ENCODE results near the gene INPP5K. TPM values are rescaled to one million over a fixed set of nuclear protein-coding genes. Genes with fewer than 3 reads are reported as not detected.
"Not testable (repeated sequence)": the region's sequence is repeated elsewhere in the genome, so short reads cannot be mapped to it uniquely, and the experiment has no call there.

Gene INPP5K
- polyA plus RNA-seq: 18.3 TPM
- long read RNA-seq, donor 1, partial matches to known transcripts: 0 of 1 reads
- long read RNA-seq, donor 1, other reads (novel, unspliced or antisense): 0 of 1 reads
- long read RNA-seq, donor 2, partial matches to known transcripts: 0 of 3 reads
- long read RNA-seq, donor 2, other reads (novel, unspliced or antisense): 0 of 3 reads
- long read RNA-seq, donor 3: 0 reads
- long read RNA-seq, donor 4: 0 reads
- long read RNA-seq, donor 5, partial matches to known transcripts: 0 of 1 reads
- long read RNA-seq, donor 5, other reads (novel, unspliced or antisense): 0 of 1 reads
- long read RNA-seq, donor 6, partial matches to known transcripts: 0 of 2 reads
- long read RNA-seq, donor 6, other reads (novel, unspliced or antisense): 0 of 2 reads
- long read RNA-seq, donor 7, partial matches to known transcripts: 0 of 2 reads
- long read RNA-seq, donor 7, other reads (novel, unspliced or antisense): 0 of 2 reads
- long read RNA-seq, donor 8, partial matches to known transcripts: 0 of 3 reads
- long read RNA-seq, donor 8, other reads (novel, unspliced or antisense): 0 of 3 reads
- long read RNA-seq, donor 9, partial matches to known transcripts: 0 of 2 reads
- long read RNA-seq, donor 9, other reads (novel, unspliced or antisense): 0 of 2 reads
- long read RNA-seq, donor 10, partial matches to known transcripts: 0 of 4 reads
- long read RNA-seq, donor 10, other reads (novel, unspliced or antisense): 0 of 4 reads
- long read RNA-seq, donor 11, partial matches to known transcripts: 0 of 4 reads
- long read RNA-seq, donor 11, other reads (novel, unspliced or antisense): 0 of 4 reads

DNA sequence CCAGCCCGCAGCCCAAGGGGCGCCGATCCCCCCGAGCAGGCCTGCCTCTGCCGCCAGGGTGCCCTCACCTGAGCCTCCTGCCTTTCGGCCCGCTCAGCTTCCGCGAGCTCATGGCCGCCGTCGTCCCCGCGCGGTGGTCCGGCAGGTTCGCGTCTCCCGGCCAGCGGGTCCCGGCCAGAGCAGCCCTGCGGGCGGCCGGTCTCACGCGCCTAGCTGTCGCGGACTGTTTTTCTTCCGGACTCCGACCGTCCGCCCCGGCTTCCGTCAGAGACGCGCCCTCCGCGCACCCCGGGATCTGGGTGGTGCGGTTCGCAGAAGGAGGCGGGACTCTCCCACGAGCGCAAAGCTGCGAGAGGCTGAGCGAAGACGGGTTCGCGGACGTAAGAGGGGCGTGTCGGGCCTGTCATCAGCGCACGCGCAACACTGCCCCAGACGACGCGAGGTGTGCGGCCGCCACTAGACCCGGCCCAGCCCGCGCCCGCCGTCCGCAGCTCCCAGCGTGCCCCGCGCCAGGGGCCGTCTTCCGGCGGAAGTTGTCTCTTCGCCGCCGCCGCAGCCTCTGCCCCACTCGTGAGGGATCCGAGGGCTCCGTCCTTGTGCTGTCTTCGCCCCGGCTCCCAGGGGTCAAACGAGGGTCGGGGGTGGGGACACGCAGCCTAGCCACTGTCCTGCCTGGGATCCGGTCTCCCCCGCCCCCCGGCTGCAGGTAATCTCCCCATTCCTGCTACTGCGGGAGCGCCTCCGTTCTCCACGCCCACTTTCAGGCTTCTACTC lies at the start of gene INPP5K:
INPP5K (minus strand) TSS at position 225 of the 774 bp plus-strand sequence; CDS start at position 112, 113 bp downstream.
- Histone ChIP-seq H3K4me3 (ENCODE audit: low read length) (peak within 1 kb of the TSS; percentile 94), H3K4me1 (ENCODE audit: control insufficient read depth, insufficient read depth, low read length) (peaks cover 9% of the 10 kb centered on the region), H3K36me3 (ENCODE audit: control insufficient read depth, insufficient read depth, low read length) (peaks cover 46% of the 10 kb centered on the region), H3K27me3 (ENCODE audit: control insufficient read depth, insufficient read depth, low read length) (no peaks in the 10 kb centered on the region), H3K9me3 (ENCODE audit: control insufficient read depth, low read depth, low read length) (no peaks in the 10 kb centered on the region), H3K27ac (ENCODE audit: low read length) (peak within 1 kb of the TSS; percentile 81)
- peak; percentile 99 to 100 for DNase-seq
- WGBS (ENCODE audit: insufficient coverage, low lambda C conversion rate): no CpG with 5 or more reads among the region's 91 CpGs

GRCh38 chr17:1565877-1566276 lies 49.5 kb upstream of the INPP5K start:
- Histone ChIP-seq H3K27ac (ENCODE audit: low read length) (no peak overlapping the region), H3K4me3 (ENCODE audit: low read length) (no peak overlapping the region), H3K4me1 (ENCODE audit: control insufficient read depth, insufficient read depth, low read length) (peaks cover 5% of the 10 kb centered on the region), H3K36me3 (ENCODE audit: control insufficient read depth, insufficient read depth, low read length) (no peaks in the 10 kb centered on the region), H3K27me3 (ENCODE audit: control insufficient read depth, insufficient read depth, low read length) (no peaks in the 10 kb centered on the region), H3K9me3 (ENCODE audit: control insufficient read depth, low read depth, low read length) (no peaks in the 10 kb centered on the region)
- DNase-seq: no peak
- 100% methylated on average over 3 of the region's 6 CpGs for WGBS (ENCODE audit: insufficient coverage, low lambda C conversion rate)

DNA sequence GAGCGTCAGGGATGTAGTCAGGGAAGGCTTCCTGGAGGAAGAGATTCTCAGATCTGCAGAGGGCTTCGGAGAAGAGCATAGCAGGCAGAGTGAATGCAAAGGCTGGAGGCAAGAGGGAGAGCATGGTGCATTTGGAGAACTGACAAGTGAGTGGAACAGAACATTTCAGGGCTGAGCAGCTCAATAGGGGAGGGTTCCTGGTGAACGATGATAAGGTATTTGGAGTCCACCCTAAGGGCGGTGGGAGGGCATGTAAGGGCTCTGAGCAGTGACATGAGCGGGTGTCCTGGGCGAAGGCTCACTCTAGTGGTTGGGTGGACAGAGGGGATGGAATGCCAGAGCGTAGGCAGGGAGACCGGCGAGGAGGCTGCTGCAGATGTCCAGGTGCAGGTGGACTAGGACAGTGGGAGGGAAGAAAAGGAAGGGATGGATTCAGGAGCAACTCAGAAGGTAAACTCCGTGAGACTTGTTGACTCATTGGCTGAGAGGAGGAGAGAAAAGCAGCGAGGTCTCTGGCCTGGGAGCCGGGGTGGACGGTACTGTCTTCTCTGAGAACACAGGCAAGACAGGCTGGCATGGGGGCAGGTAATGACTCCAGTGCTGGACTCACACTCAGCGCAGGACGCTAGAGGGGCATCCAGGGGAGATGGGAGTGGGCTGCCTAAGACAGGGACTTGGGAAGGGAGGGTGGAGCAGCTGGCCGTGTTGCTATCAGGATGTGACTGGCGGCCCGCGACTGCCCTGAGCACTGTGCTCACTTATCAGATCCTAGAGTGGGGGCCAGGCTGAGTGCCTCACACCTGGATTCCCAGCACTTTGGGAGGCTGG lies 47.6 kb upstream of the INPP5K start:
- no peak overlapping the region for H3K27ac ChIP-seq (ENCODE audit: low read length)

GRCh38 chr17:1563471-1563785 lies 47.0 kb upstream of the INPP5K start:
- H3K4me1 ChIP-seq (ENCODE audit: control insufficient read depth, insufficient read depth, low read length): peaks cover 20% of the 10 kb centered on the region
- not testable (repeated sequence) for H3K9me3 ChIP-seq (ENCODE audit: control insufficient read depth, low read depth, low read length); H3K4me3 ChIP-seq (ENCODE audit: low read length); H3K27me3 ChIP-seq (ENCODE audit: control insufficient read depth, insufficient read depth, low read length); H3K36me3 ChIP-seq (ENCODE audit: control insufficient read depth, insufficient read depth, low read length); H3K27ac ChIP-seq (ENCODE audit: low read length); DNase-seq
- WGBS (ENCODE audit: insufficient coverage, low lambda C conversion rate): no CpG with 5 or more reads among the region's 15 CpGs

More for the DNA sequence above, 47.6 kb upstream of the INPP5K start:
- Histone ChIP-seq H3K4me3 (ENCODE audit: low read length) (no peak overlapping the region), H3K4me1 (ENCODE audit: control insufficient read depth, insufficient read depth, low read length) (peaks cover 20% of the 10 kb centered on the region), H3K9me3 (ENCODE audit: control insufficient read depth, low read depth, low read length) (no peaks in the 10 kb centered on the region), H3K36me3 (ENCODE audit: control insufficient read depth, insufficient read depth, low read length) (no peaks in the 10 kb centered on the region), H3K27me3 (ENCODE audit: control insufficient read depth, insufficient read depth, low read length) (no peaks in the 10 kb centered on the region)
- WGBS (ENCODE audit: insufficient coverage, low lambda C conversion rate): no CpG with 5 or more reads among the region's 19 CpGs
- DNase-seq: no peak

- Histone ChIP-seq H3K4me3 (ENCODE audit: low read length) (peak overlapping the region; percentile 57), H3K27ac (ENCODE audit: low read length) (peak overlapping the region; percentile 50), H3K27me3 (ENCODE audit: control insufficient read depth, insufficient read depth, low read length) (no peaks in the 10 kb centered on the region), H3K36me3 (ENCODE audit: control insufficient read depth, insufficient read depth, low read length) (peaks cover 6% of the 10 kb centered on the region), H3K9me3 (ENCODE audit: control insufficient read depth, low read depth, low read length) (no peaks in the 10 kb centered on the region), H3K4me1 (ENCODE audit: control insufficient read depth, insufficient read depth, low read length) (peaks cover 25% of the 10 kb centered on the region)
- DNase-seq: no peak
- WGBS (ENCODE audit: insufficient coverage, low lambda C conversion rate): no CpG with 5 or more reads among the region's 62 CpGs
Measured at GRCh38 chr17:1562176-1562643, 45.8 kb upstream of the INPP5K start.

DNA sequence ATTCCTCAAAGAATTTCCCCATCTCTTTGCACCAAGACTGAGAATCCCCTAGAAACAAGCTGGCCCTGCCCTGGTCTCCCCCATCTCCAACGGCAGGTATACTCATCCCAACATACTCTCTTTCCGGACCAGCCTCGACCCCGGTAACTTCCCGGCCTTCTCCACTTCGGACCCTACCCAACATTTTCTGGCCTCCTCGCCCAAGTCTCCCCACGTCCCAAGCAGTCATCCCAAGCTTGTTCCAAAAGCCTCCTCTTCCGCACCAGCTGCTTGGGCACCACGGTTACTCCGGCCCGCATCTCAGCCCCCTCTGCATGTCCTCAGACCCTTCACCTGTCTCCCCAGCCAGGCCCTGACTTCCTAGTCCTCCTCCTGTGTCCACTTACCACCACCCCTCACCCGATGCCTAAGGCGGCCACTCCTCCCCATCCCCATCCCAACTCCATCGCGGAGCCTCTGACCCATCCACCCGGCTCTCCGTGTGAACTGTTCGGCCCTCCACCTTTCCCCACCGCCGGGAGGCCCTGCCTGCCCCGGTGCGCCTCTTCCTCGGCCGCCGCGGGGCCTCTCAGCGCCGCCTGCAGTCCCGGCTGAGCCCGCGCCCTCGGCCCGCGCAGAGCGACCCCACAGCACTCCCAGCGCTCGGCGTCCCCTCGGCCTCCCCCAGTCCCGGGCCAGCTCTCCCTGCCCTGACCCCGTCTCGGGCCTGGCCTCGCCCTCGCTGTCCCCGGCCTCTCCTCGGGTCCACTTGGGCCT lies 45.2 kb upstream of the INPP5K start:
- Histone ChIP-seq H3K27ac (ENCODE audit: low read length) (peak overlapping the region; percentile 50), H3K27me3 (ENCODE audit: control insufficient read depth, insufficient read depth, low read length) (no peaks in the 10 kb centered on the region), H3K9me3 (ENCODE audit: control insufficient read depth, low read depth, low read length) (no peaks in the 10 kb centered on the region), H3K36me3 (ENCODE audit: control insufficient read depth, insufficient read depth, low read length) (peaks cover 12% of the 10 kb centered on the region), H3K4me3 (ENCODE audit: low read length) (peak overlapping the region; percentile 57), H3K4me1 (ENCODE audit: control insufficient read depth, insufficient read depth, low read length) (peaks cover 29% of the 10 kb centered on the region)
- peak in 1 of 2 donors; percentile 64 for DNase-seq
- WGBS (ENCODE audit: insufficient coverage, low lambda C conversion rate): 0% methylated on average over 1 of the region's 47 CpGs

- peaks cover 19% of the 10 kb centered on the region for H3K36me3 ChIP-seq (ENCODE audit: control insufficient read depth, insufficient read depth, low read length)
- peak in 1 of 2 donors; percentile 55 for DNase-seq
- no peaks in the 10 kb centered on the region for H3K9me3 ChIP-seq (ENCODE audit: control insufficient read depth, low read depth, low read length)
- no peaks in the 10 kb centered on the region for H3K27me3 ChIP-seq (ENCODE audit: control insufficient read depth, insufficient read depth, low read length)
- H3K27ac ChIP-seq (ENCODE audit: low read length): peak overlapping the region; percentile 50
- peaks cover 29% of the 10 kb centered on the region for H3K4me1 ChIP-seq (ENCODE audit: control insufficient read depth, insufficient read depth, low read length)
- peak overlapping the region; percentile 57 for H3K4me3 ChIP-seq (ENCODE audit: low read length)
- 40% methylated on average over 1 of the region's 7 CpGs for WGBS (ENCODE audit: insufficient coverage, low lambda C conversion rate)
Measured at GRCh38 chr17:1560858-1561355, 44.5 kb upstream of the INPP5K start.

- DNase-seq: peak; percentile 58 to 82
- H3K27me3 ChIP-seq (ENCODE audit: control insufficient read depth, insufficient read depth, low read length): no peaks in the 10 kb centered on the region
- WGBS (ENCODE audit: insufficient coverage, low lambda C conversion rate): no CpG with 5 or more reads among the region's 22 CpGs
- H3K27ac ChIP-seq (ENCODE audit: low read length): peak overlapping the region; percentile 50
- no peaks in the 10 kb centered on the region for H3K9me3 ChIP-seq (ENCODE audit: control insufficient read depth, low read depth, low read length)
- H3K4me3 ChIP-seq (ENCODE audit: low read length): peak overlapping the region; percentile 57
- peaks cover 29% of the 10 kb centered on the region for H3K4me1 ChIP-seq (ENCODE audit: control insufficient read depth, insufficient read depth, low read length)
- peaks cover 25% of the 10 kb centered on the region for H3K36me3 ChIP-seq (ENCODE audit: control insufficient read depth, insufficient read depth, low read length)
Measured at GRCh38 chr17:1560101-1560857, 43.9 kb upstream of the INPP5K start.

All from large intestine (tissue), 12 donors.